Breast epithelium (tissue), 4 donors: Measurements from ENCODE around the gene PALM3. TPM values are rescaled to one million over a fixed set of nuclear protein-coding genes. Genes with fewer than 3 reads are reported as not detected.

Source experiments
- DNase-seq, 2 donors: peaks; one replicate each; pipeline ENCODE4 v3.0.0-alpha.2; 2019; ENCODE audit warnings: low spot score in 2 of 2
- H3K27ac ChIP-seq, 2 donors: fragments of 200-600 bp; sonication (generic) in 1 of 2; one replicate each; pipeline ENCODE4 v1.5.1; 2016 to 2019; ENCODE audit warnings: mild to moderate bottlenecking in 1 of 2
- H3K27me3 ChIP-seq, 2 donors: fragments of 200-600 bp; sonication (generic) in 1 of 2; one replicate each; pipeline versions ENCODE4 v1.5.1 to v1.6.0; 2017 to 2019; ENCODE audit warnings: control low read depth in 1 of 2, mild to moderate bottlenecking in 1 of 2
- H3K36me3 ChIP-seq: fragments of 200-600 bp; one replicate; pipeline ENCODE4 v1.5.1; 2019
- H3K4me1 ChIP-seq, 2 donors: fragments of 200-600 bp; sonication (generic); one replicate each; pipeline ENCODE4 v1.5.1; 2016 to 2019; ENCODE audit warnings: control low read depth in 1 of 2
- H3K4me3 ChIP-seq, 3 donors: fragments of 200-600 bp; sonication (generic); 1 replicate in 2 of 3; 2 replicates in 1 of 3; pipeline ENCODE4 v1.5.1; 2016 to 2019; ENCODE audit warnings: mild to moderate bottlenecking in 3 of 3, moderate library complexity in 2 of 3
- H3K9me3 ChIP-seq, 2 donors: fragments of 200-600 bp; sonication (generic) in 1 of 2; one replicate each; pipeline ENCODE4 v1.5.1; 2016 to 2019; ENCODE audit warnings: control low read depth in 1 of 2
- POLR2A ChIP-seq: fragments of 450-650 bp; IDR thresholded peaks from one replicate; pipeline ENCODE4 v1.6.1; 2016; ENCODE audit warnings: antibody characterized with exemption, mild to moderate bottlenecking, moderate library complexity
- POLR2AphosphoS5 ChIP-seq, 3 donors: sonication (generic); formaldehyde crosslinking; IDR thresholded peaks; one replicate each; pipeline ENCODE4 v1.6.1; 2017; ENCODE audit warnings: antibody characterized with exemption in 3 of 3
- intact Hi-C: fragments of 100-400 bp; cut with DNase I; formaldehyde crosslinking; loops from one replicate; pipeline ENCODE4 v1.15.1; 2023; ENCODE audit warnings: low total_unique reads
- total RNA-seq, 3 donors: library from RNA; depleted of rRNA; stranded (reverse); fragments of >200 nt; gene quantifications; one replicate each; pipeline ENCODE4 v1.1.0, GENCODE V29; 2016
- TF ChIP-seq, protein P1 (sequence below), 3 donors: fragments of 450-650 bp; IDR thresholded peaks; one replicate each; pipeline ENCODE4 v1.5.1; 2016 to 2017; ENCODE audit warnings: antibody characterized with exemption in 3 of 3, mild to moderate bottlenecking in 3 of 3, moderate library complexity in 3 of 3

PALM3 gene
- total RNA-seq, 3 donors from 2014 or later: 2.5 to 3.9 TPM; not detected in 1

DNA sequence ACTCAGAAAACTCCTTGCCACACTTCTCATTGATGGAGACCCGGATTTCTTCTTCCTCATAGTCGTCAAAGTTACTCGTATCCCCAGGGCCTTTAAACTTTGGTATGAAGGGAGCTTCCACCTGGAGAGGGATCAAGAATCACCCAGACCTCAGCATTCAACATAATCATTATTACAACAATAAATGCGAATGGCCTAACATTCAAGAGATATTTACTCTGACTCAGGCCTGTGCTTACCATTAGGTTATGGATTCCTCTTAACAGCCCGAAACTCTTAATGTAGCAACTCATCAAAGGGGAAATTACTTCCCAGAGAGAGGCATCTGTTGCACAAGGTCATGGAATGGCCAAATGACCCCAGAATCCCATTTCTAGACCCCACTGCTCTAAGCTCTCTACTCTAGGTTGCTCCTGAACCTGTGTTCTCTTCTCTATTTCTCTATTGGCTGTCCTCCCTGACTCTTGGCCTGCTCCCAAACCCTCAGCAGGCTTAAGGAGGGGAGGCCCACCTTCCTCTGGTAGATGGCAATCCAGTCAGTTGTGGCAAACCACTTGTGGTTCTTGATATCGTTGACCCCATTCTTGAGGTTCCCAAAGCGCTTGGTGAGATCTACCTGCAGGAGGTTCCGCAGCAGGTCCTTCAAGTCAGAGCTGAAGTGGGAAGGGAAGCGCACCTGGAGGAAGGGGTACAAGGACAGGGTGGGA lies 31.4 kb upstream of the PALM3 start:
- no peak overlapping the region for H3K27ac ChIP-seq
- peaks cover 8 to 11% of the 10 kb centered on the region in 2 donors for H3K9me3 ChIP-seq
- intact Hi-C loops: no loop called here
- TF ChIP-seq, protein P1, sequence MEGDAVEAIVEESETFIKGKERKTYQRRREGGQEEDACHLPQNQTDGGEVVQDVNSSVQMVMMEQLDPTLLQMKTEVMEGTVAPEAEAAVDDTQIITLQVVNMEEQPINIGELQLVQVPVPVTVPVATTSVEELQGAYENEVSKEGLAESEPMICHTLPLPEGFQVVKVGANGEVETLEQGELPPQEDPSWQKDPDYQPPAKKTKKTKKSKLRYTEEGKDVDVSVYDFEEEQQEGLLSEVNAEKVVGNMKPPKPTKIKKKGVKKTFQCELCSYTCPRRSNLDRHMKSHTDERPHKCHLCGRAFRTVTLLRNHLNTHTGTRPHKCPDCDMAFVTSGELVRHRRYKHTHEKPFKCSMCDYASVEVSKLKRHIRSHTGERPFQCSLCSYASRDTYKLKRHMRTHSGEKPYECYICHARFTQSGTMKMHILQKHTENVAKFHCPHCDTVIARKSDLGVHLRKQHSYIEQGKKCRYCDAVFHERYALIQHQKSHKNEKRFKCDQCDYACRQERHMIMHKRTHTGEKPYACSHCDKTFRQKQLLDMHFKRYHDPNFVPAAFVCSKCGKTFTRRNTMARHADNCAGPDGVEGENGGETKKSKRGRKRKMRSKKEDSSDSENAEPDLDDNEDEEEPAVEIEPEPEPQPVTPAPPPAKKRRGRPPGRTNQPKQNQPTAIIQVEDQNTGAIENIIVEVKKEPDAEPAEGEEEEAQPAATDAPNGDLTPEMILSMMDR (IDR thresholded peaks at IDR 0.05): no peak
- TF ChIP-seq POLR2AphosphoS5 (IDR thresholded peaks at IDR 0.05) (no peak), POLR2A (no peak)
- no peaks in the 10 kb centered on the region for H3K36me3 ChIP-seq
- H3K27me3 ChIP-seq: no peaks in the 10 kb centered on the region
- H3K4me3 ChIP-seq: no peak overlapping the region
- DNase-seq: no peak
- H3K4me1 ChIP-seq: no peaks in the 10 kb centered on the region

DNA sequence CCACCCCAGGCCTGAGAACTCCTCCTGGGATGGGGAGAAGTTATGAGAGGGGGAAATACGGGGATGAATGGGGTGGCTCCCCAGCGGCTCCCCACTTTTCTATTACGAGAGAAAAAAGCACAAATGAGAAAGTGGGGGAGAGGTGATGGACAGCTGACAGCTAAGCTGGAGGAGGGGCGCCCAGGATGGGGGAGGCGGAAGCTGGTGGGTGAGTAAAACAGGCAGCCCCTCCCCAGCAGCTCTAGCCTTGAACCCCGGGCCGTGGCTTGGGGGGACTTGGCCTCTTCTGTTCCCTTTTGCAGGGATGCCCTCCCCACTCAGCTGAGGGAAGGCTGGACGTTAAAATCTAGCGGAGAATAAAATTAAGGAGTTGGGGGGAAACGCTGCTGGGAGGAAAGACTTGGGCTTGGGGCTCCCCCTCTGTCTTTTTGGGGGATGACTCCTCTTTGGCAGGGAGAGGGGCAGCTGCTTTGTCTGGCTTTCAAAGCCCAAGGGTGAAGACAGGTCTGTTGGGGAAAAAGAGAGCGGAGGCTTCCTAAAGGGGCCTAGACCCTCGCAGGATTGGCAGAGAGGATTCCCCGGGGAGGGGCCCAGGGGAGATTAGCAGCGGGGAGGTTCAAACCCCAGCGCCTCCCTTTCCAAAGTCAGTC lies 30.1 kb upstream of the PALM3 start:
- Histone ChIP-seq H3K27ac (peak overlapping the region; percentile 91 to 97), H3K36me3 (no peaks in the 10 kb centered on the region), H3K9me3 (peaks cover 8 to 11% of the 10 kb centered on the region in 2 donors), H3K4me1 (no peaks in the 10 kb centered on the region), H3K4me3 (peak overlapping the region; percentile 69 to 90 (median 87)), H3K27me3 (no peaks in the 10 kb centered on the region)
- no peak for DNase-seq
- TF ChIP-seq, protein P1 (IDR thresholded peaks at IDR 0.05): no peak
- TF ChIP-seq POLR2A (no peak), POLR2AphosphoS5 (IDR thresholded peaks at IDR 0.05) (no peak)
- intact Hi-C loops: no loop called here

DNA sequence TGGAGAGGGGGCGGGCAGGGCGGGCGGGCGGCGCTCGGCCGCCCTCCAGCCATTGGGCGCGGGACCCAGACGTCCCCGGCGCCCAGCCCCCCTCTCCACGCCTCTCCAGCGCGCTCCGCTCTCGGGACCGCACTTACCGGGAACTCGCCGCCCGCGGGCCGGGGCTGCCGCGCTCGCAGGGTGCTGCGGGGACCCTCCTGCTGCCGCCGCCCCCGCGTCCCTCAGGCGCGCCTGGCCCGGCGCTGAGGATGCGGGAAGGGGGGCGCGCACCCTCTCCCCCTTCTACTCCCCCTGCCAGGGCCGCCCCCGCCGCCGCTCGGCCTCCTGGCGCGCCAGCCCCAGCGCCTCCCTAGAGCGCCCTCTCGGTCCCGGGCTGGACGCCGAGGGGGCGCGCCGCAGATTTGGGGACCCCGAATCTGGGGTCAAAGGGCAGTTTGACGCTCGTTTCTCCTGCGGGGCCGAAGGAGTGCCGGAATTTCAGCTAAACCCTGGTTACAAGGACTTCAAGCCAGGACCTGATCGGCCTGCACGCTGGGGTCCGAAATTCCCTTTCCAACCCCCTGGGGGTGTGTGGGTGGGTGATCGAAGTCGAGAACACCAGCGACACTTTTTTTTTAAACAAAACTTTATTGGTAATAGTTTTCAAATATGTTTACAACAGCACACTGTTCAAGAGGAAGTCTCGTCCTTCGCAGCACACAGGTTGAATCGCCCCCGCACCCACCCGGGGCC lies 29.4 kb upstream of the PALM3 start:
- Histone ChIP-seq H3K9me3 (peaks cover 8 to 11% of the 10 kb centered on the region in 2 donors), H3K36me3 (no peaks in the 10 kb centered on the region), H3K27ac (peak overlapping the region; percentile 91 to 97), H3K27me3 (no peaks in the 10 kb centered on the region), H3K4me3 (peak overlapping the region; percentile 69 to 90 (median 87)), H3K4me1 (no peaks in the 10 kb centered on the region)
- TF ChIP-seq, protein P1 (IDR thresholded peaks at IDR 0.05): peak in 1 of 3 donors; percentile 10
- TF ChIP-seq POLR2A (no peak), POLR2AphosphoS5 (IDR thresholded peaks at IDR 0.05) (peak in 1 of 3 donors; percentile 63)
- intact Hi-C loops: no loop called here
- DNase-seq: peak in 1 of 2 donors; percentile 49

DNA sequence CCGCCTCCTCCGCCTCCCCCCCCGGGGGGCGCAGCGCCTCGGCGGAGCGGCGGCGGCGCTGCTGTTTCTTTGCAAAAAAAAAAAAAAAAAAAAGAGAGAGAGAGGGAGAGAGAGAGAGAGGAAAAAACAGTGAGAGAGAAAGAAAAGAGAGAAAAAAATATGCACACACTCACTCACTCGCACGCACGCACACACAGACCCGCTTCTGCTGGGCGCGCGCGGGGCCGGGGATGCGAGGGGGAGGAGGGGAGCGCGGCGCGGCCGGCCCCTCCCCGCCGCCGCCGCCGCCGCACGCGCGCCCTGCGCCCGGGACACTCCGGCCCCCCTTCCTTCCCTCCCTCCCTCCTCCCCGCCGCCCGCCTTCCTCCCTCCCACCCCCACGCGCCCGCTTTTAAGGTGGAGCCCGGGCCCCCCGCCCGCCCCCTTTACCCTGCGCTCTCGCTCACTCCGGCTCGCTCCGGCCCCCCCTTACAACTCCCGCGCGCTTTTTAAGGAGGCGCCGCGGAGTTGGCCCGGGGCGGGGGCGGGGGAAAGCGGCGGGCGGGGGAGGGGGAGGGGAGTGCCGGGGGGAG lies 28.7 kb upstream of the PALM3 start, which contains the start of gene SAMD1:
SAMD1 (minus strand) TSS at position 243 of the 572 bp plus-strand sequence.
- TF ChIP-seq, protein P1 (IDR thresholded peaks at IDR 0.05): no peak
- TF ChIP-seq POLR2A: no peak
- no peak for TF ChIP-seq POLR2AphosphoS5 (IDR thresholded peaks at IDR 0.05)

More for the DNA sequence above, 28.7 kb upstream of the PALM3 start, which contains the start of gene SAMD1:
- H3K9me3 ChIP-seq: peaks cover 8 to 11% of the 10 kb centered on the region in 2 donors
- peak within 1 kb of the TSS; percentile 69 to 90 (median 87) for H3K4me3 ChIP-seq
- H3K36me3 ChIP-seq: no peaks in the 10 kb centered on the region
- H3K4me1 ChIP-seq: no peaks in the 10 kb centered on the region
- peak within 1 kb of the TSS; percentile 91 to 97 for H3K27ac ChIP-seq
- no peaks in the 10 kb centered on the region for H3K27me3 ChIP-seq
- intact Hi-C loops: no loop called here
- peak; percentile 87 to 88 for DNase-seq
